Body of pancreas (tissue), 4 donors: ENCODE data around the gene HTR3D.

Experiments
- CTCF ChIP-seq, 7 experiments: fragments of 450-650 bp in 4 of 7; fragments of 200-600 bp in 3 of 7; sonication (generic) in 3 of 7; IDR thresholded peaks; one replicate each; pipeline ENCODE4 v1.5.1; 2016 to 2019; ENCODE audit warnings: antibody characterized with exemption in 7 of 7
- POLR2A ChIP-seq, 3 donors: fragments of 450-650 bp; IDR thresholded peaks; one replicate each; pipeline ENCODE4 v1.6.1; 2016; ENCODE audit warnings: antibody characterized with exemption in 3 of 3, mild to moderate bottlenecking in 2 of 3

GRCh38 chr3:183987000-183987600 is 44.4 kb upstream of the HTR3D start:
- TF ChIP-seq POLR2A (IDR thresholded peaks at IDR 0.05) (no peak), CTCF (IDR thresholded peaks at IDR 0.05) (no peak)
